Activated naive CD4-positive, alpha-beta T cell treated with anti-CD3 and anti-CD28 coated beads, Interleukin-2, amount 50 U/mL, for 24 hours (primary cell): ENCODE data around the gene PI4KA.

Experiments
- H3K27ac Mint-ChIP-seq: one replicate; pipeline ENCODE4 v1.8.0; 2021; ENCODE audit warnings: mild to moderate bottlenecking, mixed read lengths
- H3K27me3 Mint-ChIP-seq: one replicate; pipeline ENCODE4 v1.8.0; 2021; ENCODE audit warnings: mixed read lengths
- H3K36me3 Mint-ChIP-seq: one replicate; pipeline ENCODE4 v1.8.0; 2021; ENCODE audit warnings: mixed read lengths
- H3K4me1 Mint-ChIP-seq: one replicate; pipeline ENCODE4 v1.8.0; 2021; ENCODE audit warnings: mixed read lengths
- H3K4me3 Mint-ChIP-seq: one replicate; pipeline ENCODE4 v1.8.0; 2021; ENCODE audit warnings: mild to moderate bottlenecking, mixed read lengths
- H3K9me3 Mint-ChIP-seq: one replicate; pipeline ENCODE4 v1.8.0; 2021; ENCODE audit warnings: mixed read lengths

Gene PI4KA

DNA sequence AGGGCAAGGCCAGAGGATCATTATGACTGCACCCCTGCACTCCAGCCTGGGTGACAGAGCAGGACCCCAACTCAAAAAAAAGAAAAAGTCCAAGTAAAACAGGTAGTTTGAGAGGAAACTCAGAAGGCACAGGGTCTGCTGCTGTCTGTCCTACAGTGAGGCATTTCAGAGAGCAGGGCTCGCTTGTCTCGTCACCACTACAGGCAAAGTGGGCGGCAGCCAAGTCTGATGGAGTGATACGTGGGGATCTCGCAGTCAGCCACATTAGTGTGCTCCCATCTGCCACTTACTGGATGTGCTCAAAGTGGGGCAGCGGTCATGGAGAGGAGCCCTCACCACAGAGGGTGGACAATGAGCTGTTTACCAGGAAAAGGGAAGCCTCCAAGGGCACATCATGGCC lies 42.1 kb downstream of the PI4KA start:
- Mint-ChIP-seq H3K9me3 (no peaks in the 10 kb centered on the region), H3K27ac (no peak overlapping the region), H3K4me1 (peaks cover 1% of the 10 kb centered on the region), H3K27me3 (no peaks in the 10 kb centered on the region), H3K36me3 (peaks cover 25% of the 10 kb centered on the region), H3K4me3 (no peak overlapping the region)

- no peak overlapping the region for H3K27ac Mint-ChIP-seq
- no peak overlapping the region for H3K4me3 Mint-ChIP-seq
- H3K9me3 Mint-ChIP-seq = no peaks in the 10 kb centered on the region
- H3K27me3 Mint-ChIP-seq = no peaks in the 10 kb centered on the region
- H3K4me1 Mint-ChIP-seq = peaks cover 11% of the 10 kb centered on the region
- peaks cover 29% of the 10 kb centered on the region for H3K36me3 Mint-ChIP-seq
Observed at GRCh38 chr22:20815477-20816050, 43.0 kb downstream of the PI4KA start.

GRCh38 chr22:20814221-20814808 lies 44.3 kb downstream of the PI4KA start:
- H3K4me3 Mint-ChIP-seq = no peak overlapping the region
- H3K4me1 Mint-ChIP-seq = peaks cover 14% of the 10 kb centered on the region
- no peaks in the 10 kb centered on the region for H3K9me3 Mint-ChIP-seq
- no peaks in the 10 kb centered on the region for H3K27me3 Mint-ChIP-seq
- H3K36me3 Mint-ChIP-seq = peaks cover 32% of the 10 kb centered on the region
- H3K27ac Mint-ChIP-seq = no peak overlapping the region

DNA sequence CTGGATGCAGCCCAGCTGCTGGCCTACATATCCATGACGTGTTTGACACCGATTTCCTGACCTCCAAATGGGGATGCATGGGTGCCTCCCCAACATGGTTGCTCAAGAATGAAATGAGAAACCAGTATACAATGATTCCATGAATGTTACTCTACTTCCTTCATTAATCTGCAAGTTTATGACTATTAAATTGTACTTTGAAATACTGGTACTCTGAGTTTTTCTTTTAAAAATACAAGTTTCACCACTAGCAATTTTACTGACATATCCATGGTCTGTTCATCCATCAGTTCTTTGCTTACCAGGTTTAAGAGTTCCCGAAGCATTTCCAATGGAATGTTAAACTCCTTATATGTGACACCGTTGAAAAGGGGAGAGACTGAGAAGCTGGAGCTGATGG lies 45.6 kb downstream of the PI4KA start:
- no peaks in the 10 kb centered on the region for H3K27me3 Mint-ChIP-seq
- no peak overlapping the region for H3K4me3 Mint-ChIP-seq
- H3K9me3 Mint-ChIP-seq = no peaks in the 10 kb centered on the region
- H3K36me3 Mint-ChIP-seq = peaks cover 27% of the 10 kb centered on the region
- peaks cover 14% of the 10 kb centered on the region for H3K4me1 Mint-ChIP-seq
- H3K27ac Mint-ChIP-seq = no peak overlapping the region

GRCh38 chr22:20811971-20812660 lies 46.5 kb downstream of the PI4KA start:
- H3K36me3 Mint-ChIP-seq = peaks cover 27% of the 10 kb centered on the region
- peaks cover 14% of the 10 kb centered on the region for H3K4me1 Mint-ChIP-seq
- H3K27me3 Mint-ChIP-seq = no peaks in the 10 kb centered on the region
- H3K4me3 Mint-ChIP-seq = no peak overlapping the region
- H3K27ac Mint-ChIP-seq = peak overlapping the region; percentile 36
- H3K9me3 Mint-ChIP-seq = no peaks in the 10 kb centered on the region

DNA sequence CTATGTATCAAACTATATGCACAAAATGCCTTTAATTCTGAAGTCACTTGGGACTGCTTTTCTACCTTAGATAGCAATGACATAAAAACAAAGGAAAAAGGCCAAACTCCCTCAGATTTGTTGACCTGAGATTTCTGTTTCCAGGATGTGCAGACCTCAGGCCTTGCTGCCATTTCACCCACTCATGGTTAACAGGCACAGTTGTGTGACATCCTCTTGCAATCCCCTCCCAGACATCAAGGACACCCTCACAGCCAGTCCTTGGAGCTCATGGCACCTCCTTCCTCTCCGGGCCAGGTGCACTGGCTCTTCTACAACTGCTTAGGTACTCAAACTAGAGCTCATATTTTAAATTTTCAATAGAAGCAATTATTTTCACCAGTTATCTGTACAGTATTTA lies 47.4 kb downstream of the PI4KA start:
- Mint-ChIP-seq H3K9me3 (no peaks in the 10 kb centered on the region), H3K4me3 (peak overlapping the region; percentile 9), H3K27ac (peak overlapping the region; percentile 87), H3K4me1 (peaks cover 14% of the 10 kb centered on the region), H3K27me3 (no peaks in the 10 kb centered on the region), H3K36me3 (peaks cover 27% of the 10 kb centered on the region)

- no peaks in the 10 kb centered on the region for H3K27me3 Mint-ChIP-seq
- peaks cover 26% of the 10 kb centered on the region for H3K36me3 Mint-ChIP-seq
- peak overlapping the region; percentile 87 for H3K27ac Mint-ChIP-seq
- H3K4me1 Mint-ChIP-seq = peaks cover 14% of the 10 kb centered on the region
- peak overlapping the region; percentile 9 for H3K4me3 Mint-ChIP-seq
- H3K9me3 Mint-ChIP-seq = no peaks in the 10 kb centered on the region
Observed at GRCh38 chr22:20810645-20811044, 48.0 kb downstream of the PI4KA start.

DNA sequence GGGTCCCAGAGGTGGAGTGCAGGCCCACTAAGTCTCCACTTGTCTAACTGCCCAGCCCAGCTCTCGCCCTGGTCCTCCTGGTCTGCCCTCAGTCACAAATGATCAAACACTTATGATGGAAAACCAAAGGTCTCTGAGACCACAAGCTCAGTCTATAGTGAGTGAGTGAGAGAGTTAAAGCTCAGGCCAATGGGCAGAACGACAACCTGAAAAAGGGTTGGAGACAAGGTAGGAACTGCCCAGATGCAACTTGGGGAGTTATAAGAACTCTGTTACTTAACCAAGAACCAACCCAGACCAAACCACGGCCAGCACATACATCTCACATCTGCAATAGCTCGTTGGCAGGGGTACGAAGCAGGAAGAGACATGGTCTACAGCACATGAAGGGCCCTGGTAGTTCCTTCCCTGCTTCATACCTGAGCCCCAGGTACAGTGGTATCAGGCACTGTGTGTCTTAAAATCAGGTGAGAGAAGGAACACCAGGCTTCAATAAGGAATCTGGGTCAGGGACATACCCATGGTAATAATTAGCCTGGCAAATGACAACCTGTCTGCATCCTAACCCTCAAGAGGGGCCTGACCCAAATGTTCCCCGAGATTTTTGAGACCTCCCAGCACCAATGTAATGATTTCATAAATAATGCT lies 48.9 kb downstream of the PI4KA start:
- Mint-ChIP-seq H3K27ac (no peak overlapping the region), H3K36me3 (peaks cover 26% of the 10 kb centered on the region), H3K4me3 (no peak overlapping the region), H3K27me3 (no peaks in the 10 kb centered on the region), H3K4me1 (peaks cover 14% of the 10 kb centered on the region), H3K9me3 (no peaks in the 10 kb centered on the region)

DNA sequence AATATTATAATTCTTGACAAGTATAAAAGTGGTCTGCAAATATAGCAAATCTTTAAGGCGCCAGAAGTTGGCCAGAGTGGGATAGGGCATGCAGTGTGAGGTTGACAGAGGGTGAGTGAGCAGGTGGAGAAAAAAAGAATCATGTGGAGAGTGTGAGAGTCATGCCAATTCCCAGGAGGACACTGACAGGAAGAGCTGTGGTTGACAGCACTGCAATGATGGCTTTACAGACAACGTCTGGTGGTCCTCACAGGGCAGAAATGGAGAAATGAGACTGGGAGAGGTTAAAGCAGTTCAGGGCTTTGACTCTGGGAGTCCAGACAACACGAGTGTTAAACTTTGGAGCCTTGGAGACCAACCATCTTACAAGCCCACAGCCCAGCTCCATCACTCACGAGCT lies 49.8 kb downstream of the PI4KA start:
- peaks cover 14% of the 10 kb centered on the region for H3K4me1 Mint-ChIP-seq
- no peaks in the 10 kb centered on the region for H3K9me3 Mint-ChIP-seq
- H3K27ac Mint-ChIP-seq = no peak overlapping the region
- no peaks in the 10 kb centered on the region for H3K27me3 Mint-ChIP-seq
- peaks cover 25% of the 10 kb centered on the region for H3K36me3 Mint-ChIP-seq
- H3K4me3 Mint-ChIP-seq = no peak overlapping the region

DNA sequence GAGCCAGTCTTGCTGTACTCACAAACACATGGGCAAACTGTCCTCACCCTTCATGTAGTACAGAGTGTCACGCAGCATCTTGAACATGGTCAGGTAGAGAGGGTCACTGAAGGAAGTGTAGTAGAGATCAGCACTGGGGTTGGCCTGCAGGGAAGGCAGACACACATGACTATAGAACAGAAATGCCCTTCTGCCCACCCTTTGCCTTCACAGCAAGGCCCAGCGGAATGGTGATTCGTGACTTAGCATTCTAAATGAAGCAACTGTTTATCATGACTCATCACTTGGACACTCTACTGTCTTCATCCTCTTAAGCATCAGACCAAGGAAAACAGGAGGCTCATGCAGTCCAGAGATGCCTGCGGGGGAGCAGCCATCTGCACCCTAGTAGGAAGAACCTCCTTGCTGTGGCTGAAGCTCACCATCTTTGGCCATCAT lies 51.3 kb downstream of the PI4KA start:
- Mint-ChIP-seq H3K9me3 (no peaks in the 10 kb centered on the region), H3K27ac (no peak overlapping the region), H3K4me3 (no peak overlapping the region), H3K36me3 (peaks cover 21% of the 10 kb centered on the region), H3K4me1 (peaks cover 14% of the 10 kb centered on the region), H3K27me3 (no peaks in the 10 kb centered on the region)

GRCh38 chr22:20805972-20806471 lies 52.6 kb downstream of the PI4KA start:
- no peaks in the 10 kb centered on the region for H3K27me3 Mint-ChIP-seq
- peaks cover 22% of the 10 kb centered on the region for H3K36me3 Mint-ChIP-seq
- no peak overlapping the region for H3K27ac Mint-ChIP-seq
- no peaks in the 10 kb centered on the region for H3K9me3 Mint-ChIP-seq
- no peak overlapping the region for H3K4me3 Mint-ChIP-seq
- H3K4me1 Mint-ChIP-seq = peaks cover 7% of the 10 kb centered on the region

GRCh38 chr22:20804650-20805049 lies 54.0 kb downstream of the PI4KA start:
- H3K27me3 Mint-ChIP-seq = no peaks in the 10 kb centered on the region
- no peaks in the 10 kb centered on the region for H3K9me3 Mint-ChIP-seq
- H3K4me1 Mint-ChIP-seq = no peaks in the 10 kb centered on the region
- H3K36me3 Mint-ChIP-seq = peaks cover 19% of the 10 kb centered on the region
- no peak overlapping the region for H3K4me3 Mint-ChIP-seq
- no peak overlapping the region for H3K27ac Mint-ChIP-seq

DNA sequence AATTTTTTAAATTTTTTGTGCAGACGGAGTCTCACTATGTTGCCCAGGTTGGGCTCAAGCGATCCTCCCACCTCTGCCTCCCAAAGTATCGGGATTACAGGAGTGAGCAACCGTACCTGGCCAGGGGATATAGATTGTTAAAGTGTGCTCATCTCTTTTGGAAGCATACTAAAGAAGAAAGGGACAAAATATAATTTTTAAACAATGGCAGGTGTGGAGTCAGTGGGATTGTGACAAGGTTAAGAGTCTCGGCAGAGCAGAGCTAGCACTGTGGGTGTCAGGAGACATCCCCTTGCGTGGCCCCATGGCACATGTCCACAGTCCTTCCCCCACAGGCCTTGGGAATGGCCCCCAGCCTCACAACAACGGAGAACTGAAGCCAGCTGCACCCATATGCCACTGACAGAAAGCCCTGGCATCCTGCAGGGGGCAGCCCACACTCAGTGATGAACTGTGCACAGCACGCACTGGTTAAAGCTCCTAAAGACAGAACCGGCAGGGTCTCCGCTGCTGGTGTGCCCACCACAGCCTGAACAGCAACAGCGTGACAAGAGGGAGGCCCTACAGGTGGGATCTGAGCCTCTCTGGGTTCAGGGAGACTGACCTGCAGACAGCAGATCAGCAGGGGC lies 54.8 kb downstream of the PI4KA start:
- no peak overlapping the region for H3K4me3 Mint-ChIP-seq
- peaks cover 17% of the 10 kb centered on the region for H3K36me3 Mint-ChIP-seq
- H3K27ac Mint-ChIP-seq = no peak overlapping the region
- no peaks in the 10 kb centered on the region for H3K9me3 Mint-ChIP-seq
- H3K27me3 Mint-ChIP-seq = no peaks in the 10 kb centered on the region
- no peaks in the 10 kb centered on the region for H3K4me1 Mint-ChIP-seq

GRCh38 chr22:20802922-20803553 lies 55.6 kb downstream of the PI4KA start:
- Mint-ChIP-seq H3K4me3 (no peak overlapping the region), H3K27ac (peak overlapping the region; percentile 46), H3K4me1 (no peaks in the 10 kb centered on the region), H3K27me3 (no peaks in the 10 kb centered on the region), H3K36me3 (peaks cover 14% of the 10 kb centered on the region), H3K9me3 (no peaks in the 10 kb centered on the region)

DNA sequence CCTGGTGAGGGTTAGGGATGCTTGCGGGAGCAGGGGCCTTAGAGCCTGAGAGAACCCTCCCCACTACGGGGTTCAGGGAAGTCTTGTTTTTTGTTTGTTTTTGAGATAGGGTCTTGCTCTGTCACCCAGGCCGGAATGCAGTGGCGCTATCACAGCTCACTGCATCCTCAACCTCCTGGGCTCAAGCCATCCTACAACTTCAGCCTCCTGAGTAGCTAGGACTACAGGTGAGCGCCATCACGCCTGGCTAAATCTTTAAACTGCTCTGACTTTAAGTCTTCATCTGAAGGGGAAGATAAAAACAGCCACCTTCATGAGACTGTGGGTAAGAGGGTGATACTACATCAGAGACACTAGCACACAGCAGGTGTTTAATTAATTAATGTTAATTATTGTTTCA lies 56.2 kb downstream of the PI4KA start:
- no peaks in the 10 kb centered on the region for H3K9me3 Mint-ChIP-seq
- no peak overlapping the region for H3K4me3 Mint-ChIP-seq
- H3K27me3 Mint-ChIP-seq = no peaks in the 10 kb centered on the region
- no peaks in the 10 kb centered on the region for H3K4me1 Mint-ChIP-seq
- H3K36me3 Mint-ChIP-seq = peaks cover 14% of the 10 kb centered on the region
- peak overlapping the region; percentile 46 for H3K27ac Mint-ChIP-seq
